Measurements from ENCODE around the gene KRTAP4-12.
"Not testable (repeated sequence)": the region's sequence is repeated elsewhere in the genome, so short reads cannot be mapped to it uniquely, and the experiment has no call there.

Gene KRTAP4-12

GRCh38 chr17:41151525-41151924 is 27.5 kb upstream of the KRTAP4-12 start:
- TF ChIP-seq CTCF (IDR thresholded peaks at IDR 0.05; ENCODE audit: control extremely low read depth, extremely low read depth, low read depth, missing control alignments), result no peak
- no peak for DNase-seq (ENCODE audit: extremely low spot score)
- ChIA-PET CTCF (no interaction called here), POLR2A (no interaction called here)

DNA sequence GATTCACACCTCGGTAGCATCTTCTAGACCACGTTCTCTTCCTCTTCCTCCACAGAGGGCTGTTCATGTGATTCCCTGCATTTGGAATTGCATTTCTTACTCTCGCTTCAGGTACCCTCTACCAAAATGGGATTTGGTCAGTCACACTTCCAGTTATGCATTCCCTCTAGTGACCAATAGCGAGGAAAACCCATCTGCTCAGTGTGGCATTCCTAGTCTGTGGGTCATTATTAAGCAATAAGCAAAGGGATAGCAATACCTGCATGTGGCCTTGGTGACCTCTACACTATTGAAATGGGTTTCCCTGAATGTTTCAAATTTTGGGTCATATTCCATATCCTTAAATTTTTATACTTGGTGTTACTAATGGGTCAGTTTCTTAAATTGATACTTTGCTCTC is 26.0 kb upstream of the KRTAP4-12 start:
- no peak for DNase-seq (ENCODE audit: extremely low spot score)
- no peak for TF ChIP-seq CTCF (IDR thresholded peaks at IDR 0.05; ENCODE audit: control extremely low read depth, extremely low read depth, low read depth, missing control alignments)
- POLR2A ChIA-PET, result no interaction called here
- CTCF ChIA-PET, result no interaction called here

DNA sequence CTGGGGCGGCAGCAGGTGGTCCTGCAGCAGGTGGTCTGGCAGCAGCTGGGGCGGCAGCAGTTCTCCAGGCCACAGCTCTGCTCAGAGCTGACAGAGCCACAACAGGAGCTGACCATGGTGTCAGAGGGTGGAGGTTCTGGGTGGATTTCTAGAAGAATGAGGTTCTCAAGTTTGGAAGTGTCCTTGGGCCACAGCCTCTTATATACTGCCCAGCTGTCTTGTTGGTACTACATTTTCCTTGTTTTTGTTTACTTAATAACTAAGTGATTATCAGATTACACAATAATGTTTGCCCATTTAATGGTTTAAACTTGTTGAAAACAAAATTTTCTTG is 25.6 kb upstream of the KRTAP4-12 start, which contains the start of gene KRTAP4-5:
KRTAP4-5 (minus strand) TSS at position 174 of the 334 bp plus-strand sequence; CDS start at position 116, 58 bp downstream.
- ChIA-PET POLR2A (interaction anchor here (0.6 kb wide), 1 partner anchor 251 kb away, joined by 6 read pairs; no protein-coding TSS in a partner anchor), CTCF (no interaction called here)
- no peak for TF ChIP-seq CTCF (IDR thresholded peaks at IDR 0.05; ENCODE audit: control extremely low read depth, extremely low read depth, low read depth, missing control alignments)
- no peak for DNase-seq (ENCODE audit: extremely low spot score)

DNA sequence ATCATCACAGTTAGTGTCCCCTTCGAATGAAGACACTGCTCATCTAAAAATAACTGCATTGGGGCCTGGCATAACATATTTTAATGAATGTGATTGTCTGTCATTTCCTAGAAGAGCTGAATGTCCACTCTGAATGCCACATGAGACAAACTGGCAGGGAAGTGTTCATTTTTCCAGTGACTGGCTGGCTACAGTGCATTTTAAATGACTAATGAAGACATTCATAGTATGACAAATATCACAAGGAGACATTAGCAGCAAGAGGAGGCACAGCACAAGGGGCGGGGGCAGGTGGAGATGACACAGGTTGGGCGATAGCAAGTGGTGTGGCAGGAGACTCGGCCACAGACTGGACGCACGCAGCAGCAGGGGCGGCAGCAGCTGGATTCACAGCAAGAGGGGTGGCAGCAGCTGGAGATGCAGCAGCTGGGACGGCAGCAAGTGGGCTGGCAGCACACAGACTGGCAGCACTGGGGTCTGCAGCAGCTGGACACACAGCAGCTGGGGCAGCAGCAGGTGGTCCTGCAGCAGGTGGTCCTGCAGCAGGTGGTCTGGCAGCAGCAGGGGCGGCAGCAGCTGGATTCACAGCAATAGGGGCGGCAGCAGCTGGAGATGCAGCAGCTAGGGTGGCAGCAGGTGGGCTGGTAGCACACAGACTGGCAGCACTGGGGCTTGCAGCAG is 25.1 kb upstream of the KRTAP4-12 start:
- POLR2A ChIA-PET, result interaction anchor here (0.6 kb wide), 1 partner anchor 250 kb away, joined by 6 read pairs; no protein-coding TSS in a partner anchor
- DNase-seq (ENCODE audit: extremely low spot score); CTCF ChIA-PET: not testable (repeated sequence)

- no peak for DNase-seq (ENCODE audit: extremely low spot score)
- POLR2A ChIA-PET, result no interaction called here
- no peak for TF ChIP-seq CTCF (IDR thresholded peaks at IDR 0.05; ENCODE audit: control extremely low read depth, extremely low read depth, low read depth, missing control alignments)
- CTCF ChIA-PET, result no interaction called here
These were observed 23.7 kb upstream of the KRTAP4-12 start for GRCh38 chr17:41147531-41148204.

DNA sequence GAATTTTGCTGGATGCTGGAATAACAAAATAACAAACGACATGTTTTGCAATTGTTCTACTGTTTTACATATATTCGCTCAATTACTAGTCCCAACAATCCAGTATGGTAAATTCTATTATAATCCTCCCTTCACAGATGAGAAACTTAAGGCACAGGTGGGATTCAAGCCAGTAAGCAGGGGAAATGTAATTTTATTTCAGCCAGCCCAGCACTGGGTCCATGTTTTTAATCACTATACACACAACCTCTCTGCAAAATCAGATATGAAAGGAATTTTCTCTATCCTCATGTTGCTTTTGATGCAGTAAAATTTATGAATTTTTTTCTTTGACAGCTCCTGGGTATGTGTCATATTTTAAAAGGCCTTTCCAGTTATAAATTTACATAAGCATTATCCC is 21.3 kb upstream of the KRTAP4-12 start:
- ChIA-PET CTCF (no interaction called here), POLR2A (no interaction called here)
- DNase-seq (ENCODE audit: extremely low spot score), result no peak
- TF ChIP-seq CTCF (IDR thresholded peaks at IDR 0.05; ENCODE audit: control extremely low read depth, extremely low read depth, low read depth, missing control alignments), result no peak

- POLR2A ChIA-PET, result no interaction called here
- no peak for DNase-seq (ENCODE audit: extremely low spot score)
- no peak for TF ChIP-seq CTCF (IDR thresholded peaks at IDR 0.05; ENCODE audit: control extremely low read depth, extremely low read depth, low read depth, missing control alignments)
- CTCF ChIA-PET, result no interaction called here
These were observed 20.9 kb upstream of the KRTAP4-12 start for GRCh38 chr17:41144846-41145245.

Measured in GM10248 (cell line).